Astrocyte of the hippocampus (primary cell): ENCODE results near the gene TTYH3.
"Not testable (repeated sequence)": the region's sequence is repeated elsewhere in the genome, so short reads cannot be mapped to it uniquely, and the experiment has no call there.

ENCODE experiments used
- DNase-seq: peaks from one replicate; pipeline ENCODE4 v3.0.0; 2011; ENCODE audit warnings: low read depth, low spot score

TTYH3 gene

DNA sequence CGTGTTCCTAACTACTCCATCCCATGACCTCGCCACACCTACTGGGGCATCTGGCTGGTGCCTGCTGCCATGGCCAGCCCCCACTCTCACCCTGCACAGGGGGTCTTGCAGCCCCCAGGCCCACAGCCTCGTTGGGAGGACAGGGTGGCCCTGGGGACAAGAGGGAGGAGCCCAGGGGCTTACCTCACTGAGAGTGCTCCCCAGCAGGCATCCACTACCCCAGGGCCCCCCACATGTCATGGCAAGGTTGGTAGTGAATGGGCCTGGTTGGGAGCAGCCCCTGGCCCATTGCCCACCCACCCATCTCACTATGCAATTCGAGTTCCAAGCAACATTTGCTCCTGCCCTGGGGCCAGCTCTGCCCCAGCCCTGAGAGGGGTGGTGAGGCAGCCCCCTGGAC lies 32.2 kb downstream of the TTYH3 start:
- no peak for DNase-seq

DNA sequence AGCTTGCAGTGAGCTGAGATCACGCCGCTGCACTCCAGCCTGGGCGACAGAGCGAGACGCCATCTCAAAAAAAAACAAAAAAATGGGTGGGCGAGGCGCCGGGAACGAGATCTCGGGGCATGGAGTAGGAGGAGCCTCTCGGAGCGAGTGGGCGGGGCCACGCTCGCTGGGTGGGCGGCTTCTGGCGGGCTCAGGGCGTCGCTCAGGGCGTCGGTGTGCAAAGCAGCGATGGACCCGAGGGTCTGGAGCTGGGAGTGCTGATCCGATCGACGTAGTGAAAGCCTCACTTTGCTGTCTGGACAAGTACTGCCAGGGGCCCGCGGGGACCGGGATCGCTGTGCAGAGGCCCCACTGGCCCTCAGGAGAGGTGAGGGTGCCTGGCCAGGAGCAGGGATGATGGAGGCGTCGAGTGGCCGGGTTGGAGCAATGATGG lies 33.6 kb downstream of the TTYH3 start:
- DNase-seq: no peak

DNA sequence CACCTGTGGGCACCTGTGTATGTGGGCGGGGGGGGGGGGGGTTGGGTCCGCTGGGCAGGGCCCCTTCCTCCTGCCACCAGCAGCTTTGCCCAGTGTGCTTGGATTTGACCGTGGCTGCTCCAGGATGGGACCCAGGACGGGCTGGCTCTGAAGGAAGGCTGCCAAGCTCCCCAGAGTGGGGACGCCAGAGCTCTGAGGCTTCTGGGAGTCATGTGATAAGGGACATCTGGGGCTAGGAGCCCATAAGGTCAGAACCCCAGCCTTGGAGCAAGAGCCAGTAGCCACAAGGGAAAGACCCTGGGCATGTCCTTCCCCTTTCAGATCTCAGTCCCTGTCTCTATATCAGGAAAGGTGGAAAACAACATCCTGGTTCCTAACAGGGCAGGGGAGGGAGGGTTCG lies 34.4 kb downstream of the TTYH3 start:
- DNase-seq: no peak

DNA sequence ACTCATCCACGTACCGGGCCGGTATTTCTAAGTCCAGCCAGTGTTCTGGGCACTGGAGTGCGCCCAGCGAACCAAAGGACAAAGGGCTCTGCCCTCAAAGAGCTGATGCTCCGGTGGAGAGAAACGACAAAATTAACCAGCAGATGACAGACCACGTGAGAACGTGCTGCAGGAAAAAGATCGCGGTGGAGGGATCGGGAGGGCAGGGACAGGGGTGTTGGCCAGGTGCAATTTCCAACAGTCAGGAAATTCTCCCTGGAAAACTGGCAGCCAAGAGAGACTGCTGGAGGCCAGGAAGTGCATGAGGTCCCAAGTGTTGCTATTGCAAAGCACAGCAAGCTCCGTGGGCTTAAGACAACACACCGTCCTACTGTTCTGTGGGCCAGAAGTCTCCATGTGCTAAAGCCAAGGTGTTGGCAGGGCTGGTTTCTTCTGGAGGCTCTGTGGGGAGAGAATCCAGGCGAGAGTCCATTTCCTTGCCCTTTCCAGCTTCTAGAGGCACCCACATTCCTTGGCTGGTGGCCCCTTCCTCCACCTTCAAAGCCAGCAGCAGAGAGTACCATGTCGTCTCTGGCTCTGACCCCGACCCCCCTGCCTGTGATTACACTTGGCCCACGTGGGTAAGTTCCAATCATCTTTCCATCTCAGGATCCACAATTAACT lies 34.9 kb downstream of the TTYH3 start:
- DNase-seq: no peak

DNA sequence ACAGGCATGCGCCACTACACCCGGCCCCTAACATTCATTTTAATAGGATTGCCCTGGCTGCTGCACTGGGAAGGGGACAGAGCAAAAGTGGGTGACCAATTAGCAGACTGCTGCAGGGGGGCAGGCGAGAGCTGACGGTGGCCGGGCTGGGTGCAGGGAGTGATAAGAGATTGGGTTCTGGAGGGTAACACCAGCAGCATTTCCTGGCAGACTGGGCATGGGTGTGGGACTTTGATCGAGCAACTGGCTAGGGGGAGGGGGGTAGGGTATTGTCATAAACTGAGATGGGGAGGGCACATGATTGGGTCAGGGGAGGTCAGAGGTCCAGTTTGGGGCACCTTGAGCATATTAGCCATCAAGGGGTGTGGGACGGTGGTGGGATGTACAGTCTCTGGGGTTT lies 36.1 kb downstream of the TTYH3 start:
- no peak for DNase-seq

DNA sequence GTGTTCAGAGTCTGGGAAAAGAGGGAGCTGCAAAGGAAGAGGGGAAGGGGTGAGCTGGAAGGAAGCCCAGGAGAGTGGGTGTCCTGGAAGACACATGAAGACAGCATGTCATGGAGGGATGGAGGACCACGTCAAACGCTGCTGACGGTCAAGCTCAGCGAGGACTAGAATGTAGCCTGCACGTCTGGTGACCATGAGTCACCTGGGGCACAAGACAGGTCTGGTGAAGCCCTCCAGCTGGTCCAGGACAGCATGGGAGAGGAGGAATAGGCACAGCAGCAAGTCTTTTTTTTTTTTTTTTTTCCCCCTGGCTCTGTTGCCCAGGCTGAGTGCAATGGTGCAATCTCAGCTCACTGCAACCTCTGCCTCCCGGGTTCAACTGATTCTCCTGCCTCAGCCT lies 36.6 kb downstream of the TTYH3 start:
- no peak for DNase-seq

GRCh38 chr7:2670171-2670570 lies 38.4 kb downstream of the TTYH3 start:
- DNase-seq: no peak

- DNase-seq: peak; percentile 75
These were observed 39.1 kb downstream of the TTYH3 start for GRCh38 chr7:2670720-2671391.

- not testable (repeated sequence) for DNase-seq
These were observed 41.4 kb downstream of the TTYH3 start for GRCh38 chr7:2673214-2673613.

GRCh38 chr7:2673934-2674333 lies 42.1 kb downstream of the TTYH3 start:
- no peak for DNase-seq

GRCh38 chr7:2675256-2675764 lies 43.5 kb downstream of the TTYH3 start:
- DNase-seq: no peak

DNA sequence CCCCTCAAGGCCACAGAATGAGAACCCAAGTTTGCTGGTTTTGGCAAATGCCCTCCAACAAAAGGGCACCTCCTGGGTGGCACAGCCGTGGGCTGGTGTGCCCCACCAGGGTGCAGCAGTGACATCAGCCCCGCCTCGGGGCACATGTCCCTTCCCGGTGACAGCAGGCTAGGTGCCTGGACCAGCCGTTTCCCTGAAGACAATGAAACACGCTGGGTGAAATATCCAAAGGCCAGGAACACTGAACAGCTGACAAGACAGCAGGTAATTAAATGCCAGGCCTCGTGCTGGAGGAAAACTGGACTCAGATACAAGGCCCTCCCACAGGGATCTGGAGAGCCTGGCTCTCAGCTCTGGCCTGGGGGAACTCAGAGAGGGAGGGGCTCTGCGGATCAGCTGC lies 44.8 kb downstream of the TTYH3 start:
- not testable (repeated sequence) for DNase-seq

GRCh38 chr7:2678454-2678853 lies 46.7 kb downstream of the TTYH3 start:
- DNase-seq: not testable (repeated sequence)

DNA sequence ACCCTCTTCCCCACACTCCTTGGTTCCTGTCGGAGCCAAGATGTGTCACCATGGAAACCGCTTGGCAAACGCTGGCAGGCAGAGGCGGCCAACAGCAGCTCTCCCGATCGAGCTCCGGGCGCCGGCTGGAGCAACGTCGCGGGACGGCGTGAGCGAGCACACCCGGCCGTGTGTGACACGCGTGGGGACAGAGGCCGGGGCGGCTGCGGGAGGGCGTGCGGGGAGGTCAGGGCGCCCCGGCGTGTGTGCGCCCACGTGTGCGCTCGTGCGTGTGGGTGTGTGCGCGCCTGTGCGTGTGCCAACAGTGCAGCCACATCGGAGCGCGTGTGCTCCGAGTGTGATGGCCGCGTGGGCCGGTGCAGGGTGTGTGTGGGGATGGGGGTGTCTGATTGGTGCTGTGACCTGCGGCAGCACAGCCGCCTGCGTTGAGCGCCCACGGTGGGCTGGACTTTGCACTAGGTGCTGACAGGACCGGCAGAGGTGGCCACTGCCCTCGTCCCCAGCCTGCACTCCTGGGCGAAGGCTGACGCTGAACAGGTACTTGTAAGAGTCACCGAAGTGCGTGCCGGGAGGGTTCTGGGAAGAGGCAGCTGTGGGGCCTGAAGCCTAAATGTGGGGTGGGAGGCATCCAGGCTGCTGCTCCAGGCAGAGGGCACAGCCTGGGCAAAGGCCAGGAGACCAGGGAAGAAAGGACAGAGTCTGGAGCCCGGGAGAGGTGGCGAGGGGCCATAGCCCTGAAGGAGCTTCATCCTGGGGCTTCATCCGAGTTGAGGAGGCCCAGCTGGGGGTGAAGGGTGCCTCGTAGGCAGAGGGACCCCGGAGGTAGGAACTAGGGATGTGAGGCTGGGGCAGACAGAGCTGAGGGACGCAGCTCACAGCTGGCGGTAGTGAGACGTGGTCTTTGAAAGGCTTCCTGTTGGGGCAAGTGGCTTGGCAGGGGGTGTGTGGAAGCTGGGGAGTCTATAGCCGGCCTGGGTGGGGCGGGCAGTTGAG lies 47.6 kb downstream of the TTYH3 start:
- DNase-seq: not testable (repeated sequence)

GRCh38 chr7:2680256-2680655 lies 48.5 kb downstream of the TTYH3 start:
- no peak for DNase-seq

DNA sequence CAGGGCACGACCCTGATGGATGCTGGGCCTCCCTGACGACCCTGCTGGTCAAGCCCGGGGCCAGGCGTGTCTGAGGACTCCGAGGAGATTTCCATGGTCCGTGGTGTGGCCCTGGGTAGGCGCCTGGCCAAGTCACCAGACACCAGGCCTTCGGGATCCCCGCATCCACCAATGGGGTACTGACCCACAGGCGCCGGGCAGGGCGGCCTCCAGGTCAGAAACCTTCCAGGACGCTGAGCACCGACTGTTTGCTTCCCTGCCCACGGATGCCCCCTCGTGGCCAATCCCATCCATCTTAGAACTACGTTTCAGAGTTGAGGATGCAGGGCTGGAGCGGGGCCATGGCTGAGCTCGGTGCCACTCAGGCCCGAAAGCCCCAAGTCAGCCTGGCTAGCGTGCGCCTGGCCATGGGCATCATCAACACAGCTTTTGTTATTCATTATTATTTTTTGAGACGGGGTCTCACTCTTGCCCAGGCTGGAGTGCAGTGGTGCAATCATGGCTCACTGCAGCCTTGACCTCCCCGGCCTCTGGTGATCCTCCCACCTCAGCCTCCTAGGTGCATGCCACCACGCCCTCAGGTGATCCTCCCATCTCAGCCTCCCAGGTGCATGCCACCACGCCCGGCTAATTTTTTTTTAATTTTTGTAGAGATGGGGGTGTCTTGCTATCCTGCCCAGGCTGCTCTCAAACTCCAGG lies 49.2 kb downstream of the TTYH3 start:
- peak; percentile 80 for DNase-seq

DNA sequence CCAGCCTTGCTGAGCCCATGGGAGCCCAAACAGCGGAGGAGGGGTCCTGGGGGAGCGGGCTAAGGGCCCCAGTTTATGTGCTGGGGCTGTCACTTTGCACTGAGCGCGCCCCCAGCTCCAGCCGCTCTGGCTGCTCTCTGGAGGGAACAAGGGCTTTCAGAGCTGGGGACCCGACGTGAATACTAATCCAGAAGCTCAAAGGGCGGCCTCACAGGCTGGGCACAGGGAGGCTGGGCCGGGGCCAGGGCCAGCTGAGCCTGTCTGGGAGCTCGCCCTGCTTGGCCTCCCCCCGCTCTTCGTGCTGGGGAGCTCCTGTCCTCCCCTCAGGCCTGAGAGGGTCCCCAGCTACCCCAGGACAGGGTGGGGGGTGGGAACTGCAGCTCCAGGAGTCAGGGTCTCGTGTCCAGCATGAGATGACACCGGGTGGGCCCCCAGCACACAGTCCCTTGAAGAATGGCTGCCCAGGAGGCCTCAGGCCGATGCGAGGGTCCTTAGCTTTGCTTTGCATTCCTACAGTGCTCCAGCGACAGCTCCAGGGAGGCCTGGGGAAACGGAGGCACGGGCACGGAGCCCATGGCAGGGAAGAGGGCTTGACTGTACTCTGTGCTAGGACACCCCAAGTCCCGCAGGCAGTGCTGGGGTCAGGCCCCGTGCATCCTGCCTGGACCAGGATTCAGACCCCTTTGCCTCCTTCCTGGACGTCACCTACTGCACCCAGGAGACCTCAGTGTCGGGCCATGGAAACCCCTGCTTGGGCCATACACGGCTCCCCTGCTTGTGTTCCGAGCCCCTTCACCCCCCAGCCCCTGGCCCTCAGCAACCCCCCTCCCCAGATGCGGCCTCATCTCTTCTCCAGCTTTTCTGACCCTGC lies 50.4 kb downstream of the TTYH3 start:
- DNase-seq: no peak

GRCh38 chr7:2684501-2684900 lies 52.7 kb downstream of the TTYH3 start:
- no peak for DNase-seq

- no peak for DNase-seq
These were observed 54.3 kb downstream of the TTYH3 start for GRCh38 chr7:2686101-2686500.

DNA sequence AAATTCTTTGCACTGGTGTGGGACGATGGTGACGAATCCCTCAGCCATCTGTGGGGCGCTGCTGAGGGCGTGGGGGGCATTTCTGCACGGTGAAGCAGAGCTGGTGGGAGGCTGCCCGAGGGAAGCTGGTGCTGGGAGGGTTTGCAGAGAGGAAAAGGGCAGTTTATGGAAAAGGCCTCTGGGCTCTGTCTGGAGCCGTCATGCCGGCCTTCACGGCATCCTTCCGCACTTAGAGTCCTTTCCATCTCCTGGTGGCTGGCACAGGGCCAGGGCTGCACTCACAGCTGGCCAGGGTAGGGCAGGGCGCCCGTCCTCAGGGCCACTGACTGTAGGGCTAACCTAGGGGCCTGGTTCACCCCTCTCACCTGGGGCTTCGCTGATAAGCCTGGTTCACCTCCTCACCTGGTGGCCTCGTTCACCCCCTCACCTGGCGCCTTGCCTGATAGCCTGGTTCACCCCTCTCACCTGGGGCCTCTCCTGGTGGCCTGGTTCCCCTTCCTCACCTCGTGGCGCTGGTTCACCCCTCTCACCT lies 55.6 kb downstream of the TTYH3 start:
- peak; percentile 40 for DNase-seq
